ENCODE results near the gene CXCR5.

CXCR5 gene

GRCh38 chr11:118843565-118843964 lies 40.1 kb upstream of the CXCR5 start:
- no peak for TF ChIP-seq CTCF (conservative IDR thresholded peaks at IDR 0.05)
- H3K27ac ChIP-seq = no peak overlapping the region

- TF ChIP-seq CTCF (conservative IDR thresholded peaks at IDR 0.05) = no peak
- H3K27ac ChIP-seq = no peak overlapping the region
These were observed 38.3 kb upstream of the CXCR5 start for GRCh38 chr11:118845369-118845768.

- TF ChIP-seq CTCF (conservative IDR thresholded peaks at IDR 0.05) = no peak
- no peak overlapping the region for H3K27ac ChIP-seq
These were observed 37.3 kb upstream of the CXCR5 start for GRCh38 chr11:118846181-118846935.

- H3K27ac ChIP-seq = no peak overlapping the region
- no peak for TF ChIP-seq CTCF (conservative IDR thresholded peaks at IDR 0.05)
These were observed 33.9 kb upstream of the CXCR5 start for GRCh38 chr11:118849825-118850224.

GRCh38 chr11:118851970-118852369 lies 31.7 kb upstream of the CXCR5 start:
- TF ChIP-seq CTCF (conservative IDR thresholded peaks at IDR 0.05) = no peak
- H3K27ac ChIP-seq = no peak overlapping the region

- no peak for TF ChIP-seq CTCF (conservative IDR thresholded peaks at IDR 0.05)
- no peak overlapping the region for H3K27ac ChIP-seq
These were observed 30.0 kb upstream of the CXCR5 start for GRCh38 chr11:118853678-118854077.

GRCh38 chr11:118856314-118856713 lies 27.4 kb upstream of the CXCR5 start:
- H3K27ac ChIP-seq = no peak overlapping the region
- no peak for TF ChIP-seq CTCF (conservative IDR thresholded peaks at IDR 0.05)

All from VCaP (cell line).